HEK293 (cell line): ENCODE measurements around the gene BOK.
A peak's percentile ranks its signal among the peaks of the same experiment; 100 is the strongest.

Experiments used
- CTCF ChIA-PET: fragments of 350-600 bp; formaldehyde crosslinking; extraction: SDS; loops from one replicate; lab custom pipeline; 2021; ENCODE audit warnings: antibody characterized with exemption; lab: Yijun Ruan, JAX
- POLR2A ChIA-PET: fragments of 300-600 bp; formaldehyde crosslinking; extraction: SDS; loops from one replicate; lab custom pipeline; 2020; ENCODE audit warnings: antibody characterized with exemption, inconsistent platforms; lab: Yijun Ruan, JAX
- H3K27ac ChIP-seq: fragments of 200-500 bp; sonication (Bioruptor generic); 2 replicates; pipeline ENCODE4 v1.5.1; 2014; ENCODE audit warnings: low read depth, low read length, control low read depth, inconsistent platforms; ENCODE audit errors: extremely low read depth
- H3K36me3 ChIP-seq, 2 experiments: fragments of 200-500 bp in 1 of 2; sonication (Bioruptor generic) in 1 of 2; 1 replicate in 1 of 2; 2 replicates in 1 of 2; pipeline ENCODE4 v1.5.1; 2014 to 2017; ENCODE audit warnings: inconsistent platforms in 2 of 2, low read length in 2 of 2; ENCODE audit not compliant: control insufficient read depth in 2 of 2, insufficient read depth in 1 of 2
- H3K4me1 ChIP-seq: fragments of 200-500 bp; sonication (Bioruptor generic); 2 replicates; pipeline ENCODE4 v1.5.1; 2014; ENCODE audit warnings: mild to moderate bottlenecking, low read length, inconsistent platforms; ENCODE audit not compliant: control insufficient read depth, insufficient read depth
- H3K4me3 ChIP-seq: 2 replicates; pipeline ENCODE4 v1.5.1; 2011; ENCODE audit warnings: low read depth, mild to moderate bottlenecking, control low read depth, low read length, moderate library complexity
- H3K9me3 ChIP-seq: fragments of 200-500 bp; sonication (Bioruptor generic); 2 replicates; pipeline ENCODE4 v1.5.1; 2014; ENCODE audit warnings: low read depth, low read length, inconsistent platforms; ENCODE audit not compliant: control insufficient read depth, insufficient read depth
- GLIS1 ChIP-seq: fragments of 450-650 bp; formaldehyde crosslinking; IDR thresholded peaks from 2 replicates; pipeline ENCODE4 v1.5.1; 2016; ENCODE audit warnings: missing biosample characterization, missing genetic modification characterization
- KLF10 ChIP-seq: fragments of 450-650 bp; IDR thresholded peaks from 2 replicates; pipeline ENCODE4 v1.5.1; 2018; ENCODE audit warnings: missing biosample characterization, mild to moderate bottlenecking, missing genetic modification characterization
- MEIS1 ChIP-seq: sonication (generic); formaldehyde crosslinking; IDR thresholded peaks from 2 replicates; pipeline ENCODE4 v1.8.1; 2022; ENCODE audit warnings: missing genetic modification reagents, mild to moderate bottlenecking, borderline replicate concordance
- OSR2 ChIP-seq: fragments of 450-650 bp; formaldehyde crosslinking; IDR thresholded peaks from 2 replicates; pipeline ENCODE4 v1.5.1; 2016; ENCODE audit warnings: missing biosample characterization, missing genetic modification characterization
- RBAK ChIP-seq: fragments of 450-650 bp; formaldehyde crosslinking; IDR thresholded peaks from 2 replicates; pipeline ENCODE4 v1.5.1; 2016; ENCODE audit warnings: missing biosample characterization, missing genetic modification characterization
- ZBTB48 ChIP-seq: fragments of 450-650 bp; formaldehyde crosslinking; IDR thresholded peaks from 2 replicates; pipeline ENCODE4 v1.5.1; 2016; ENCODE audit warnings: missing biosample characterization, missing genetic modification characterization
- ZFP41 ChIP-seq: fragments of 450-650 bp; formaldehyde crosslinking; IDR thresholded peaks from 2 replicates; pipeline ENCODE4 v1.5.1; 2016; ENCODE audit warnings: missing biosample characterization, missing genetic modification characterization, borderline replicate concordance
- ZFP69B ChIP-seq: fragments of 450-650 bp; formaldehyde crosslinking; IDR thresholded peaks from 2 replicates; pipeline ENCODE4 v1.5.1; 2016; ENCODE audit warnings: missing biosample characterization, missing genetic modification characterization
- ZIC2 ChIP-seq: fragments of 450-650 bp; formaldehyde crosslinking; IDR thresholded peaks from 2 replicates; pipeline ENCODE4 v1.5.1; 2016; ENCODE audit warnings: missing biosample characterization, missing genetic modification characterization
- ZNF223 ChIP-seq: fragments of 450-650 bp; formaldehyde crosslinking; IDR thresholded peaks from 2 replicates; pipeline ENCODE4 v1.5.1; 2016; ENCODE audit warnings: missing biosample characterization, missing genetic modification characterization
- ZNF23 ChIP-seq: fragments of 450-650 bp; formaldehyde crosslinking; IDR thresholded peaks from 2 replicates; pipeline ENCODE4 v1.5.1; 2016; ENCODE audit warnings: missing biosample characterization, missing genetic modification characterization, borderline replicate concordance
- ZNF391 ChIP-seq: fragments of 450-650 bp; formaldehyde crosslinking; IDR thresholded peaks from 2 replicates; pipeline ENCODE4 v1.5.1; 2016; ENCODE audit warnings: low read depth, missing biosample characterization, missing genetic modification characterization, borderline replicate concordance
- ZNF423 ChIP-seq: fragments of 450-650 bp; formaldehyde crosslinking; IDR thresholded peaks from 2 replicates; pipeline ENCODE4 v1.5.1; 2016; ENCODE audit warnings: missing biosample characterization, missing genetic modification characterization
- ZNF473 ChIP-seq: fragments of 450-650 bp; formaldehyde crosslinking; IDR thresholded peaks from 2 replicates; pipeline ENCODE4 v1.5.1; 2017; ENCODE audit warnings: missing biosample characterization, missing genetic modification characterization
- ZNF48 ChIP-seq: fragments of 450-650 bp; formaldehyde crosslinking; IDR thresholded peaks from 2 replicates; pipeline ENCODE4 v1.5.1; 2016; ENCODE audit warnings: missing biosample characterization, missing genetic modification characterization
- ZNF600 ChIP-seq: fragments of 450-650 bp; formaldehyde crosslinking; IDR thresholded peaks from 2 replicates; pipeline ENCODE4 v1.5.1; 2016; ENCODE audit warnings: missing biosample characterization, missing genetic modification characterization
- TF ChIP-seq, protein P1 (sequence below): fragments of 450-650 bp; formaldehyde crosslinking; IDR thresholded peaks from 2 replicates; pipeline ENCODE4 v1.5.1; 2017; ENCODE audit warnings: missing biosample characterization, missing genetic modification characterization
- TF ChIP-seq, protein P2 (sequence below): fragments of 450-650 bp; formaldehyde crosslinking; IDR thresholded peaks from 2 replicates; pipeline ENCODE4 v1.5.1; 2016; ENCODE audit warnings: missing biosample characterization, missing genetic modification characterization
- TF ChIP-seq, protein P3 (sequence below): fragments of 450-650 bp; formaldehyde crosslinking; IDR thresholded peaks from 2 replicates; pipeline ENCODE4 v1.5.1; 2016; ENCODE audit warnings: missing biosample characterization, missing genetic modification characterization, low read depth

The BOK gene

DNA sequence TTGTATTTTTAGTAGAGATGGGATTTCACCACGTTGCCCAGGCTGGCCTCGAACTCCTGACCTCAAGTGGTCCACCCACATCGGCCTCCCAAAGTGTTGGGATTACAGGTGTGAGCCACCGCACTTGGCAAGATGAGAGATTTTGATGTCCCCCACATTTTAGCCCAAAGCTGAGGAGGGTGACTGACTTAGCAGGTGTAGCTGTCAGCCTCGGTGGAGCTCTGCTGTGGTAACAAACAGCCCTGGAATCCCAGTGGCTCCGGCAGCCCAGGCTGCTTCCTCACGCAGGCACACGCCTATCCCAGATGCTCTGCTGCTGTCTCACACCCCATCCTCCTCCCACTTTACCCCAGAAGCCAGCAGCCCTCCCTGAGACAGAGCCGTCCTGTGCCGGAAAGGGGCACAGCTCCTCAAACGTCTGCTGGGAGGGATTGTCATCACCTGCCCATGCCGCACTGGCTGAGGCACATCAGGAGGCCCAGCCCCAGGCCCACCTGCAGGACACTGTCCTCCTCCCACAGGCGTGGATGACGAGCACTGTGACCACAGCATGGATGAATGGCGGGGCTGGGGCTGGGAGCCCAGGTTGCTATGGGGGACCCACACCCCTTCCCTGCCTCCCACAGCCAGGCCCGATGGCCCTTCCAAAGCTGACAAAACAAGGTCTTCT, 10.6 kb upstream of the BOK start:
- ChIA-PET POLR2A (no interaction called here), CTCF (interaction anchor here (0.6 to 1.2 kb wide), 3 partner anchors 9 to 458 kb away, joined by 3 read pairs; no protein-coding TSS in a partner anchor)
- no peak overlapping the region for H3K4me3 ChIP-seq
- TF ChIP-seq ZFP41 (tag by site-specific recombination): no peak
- TF ChIP-seq, protein P1, sequence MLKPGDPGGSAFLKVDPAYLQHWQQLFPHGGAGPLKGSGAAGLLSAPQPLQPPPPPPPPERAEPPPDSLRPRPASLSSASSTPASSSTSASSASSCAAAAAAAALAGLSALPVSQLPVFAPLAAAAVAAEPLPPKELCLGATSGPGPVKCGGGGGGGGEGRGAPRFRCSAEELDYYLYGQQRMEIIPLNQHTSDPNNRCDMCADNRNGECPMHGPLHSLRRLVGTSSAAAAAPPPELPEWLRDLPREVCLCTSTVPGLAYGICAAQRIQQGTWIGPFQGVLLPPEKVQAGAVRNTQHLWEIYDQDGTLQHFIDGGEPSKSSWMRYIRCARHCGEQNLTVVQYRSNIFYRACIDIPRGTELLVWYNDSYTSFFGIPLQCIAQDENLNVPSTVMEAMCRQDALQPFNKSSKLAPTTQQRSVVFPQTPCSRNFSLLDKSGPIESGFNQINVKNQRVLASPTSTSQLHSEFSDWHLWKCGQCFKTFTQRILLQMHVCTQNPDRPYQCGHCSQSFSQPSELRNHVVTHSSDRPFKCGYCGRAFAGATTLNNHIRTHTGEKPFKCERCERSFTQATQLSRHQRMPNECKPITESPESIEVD: no peak
- TF ChIP-seq RBAK (tag by site-specific recombination): peak; percentile 93
- TF ChIP-seq, all 188 proteins: peak for 1
- H3K36me3 ChIP-seq: no peaks in the 10 kb centered on the region
- H3K27ac ChIP-seq: no peak overlapping the region
- peaks cover 9% of the 10 kb centered on the region for H3K4me1 ChIP-seq
- H3K9me3 ChIP-seq: no peaks in the 10 kb centered on the region

- no peak for TF ChIP-seq KLF10 (tag by site-specific recombination)
- no peak for TF ChIP-seq ZBTB48 (tag by site-specific recombination)
- no peak for TF ChIP-seq OSR2
- no peak for TF ChIP-seq GLIS1 (tag by site-specific recombination)
- TF ChIP-seq ZFP69B: no peak
- no peak for TF ChIP-seq ZNF23
- H3K4me1 ChIP-seq: peaks cover 9% of the 10 kb centered on the region
- no peaks in the 10 kb centered on the region for H3K9me3 ChIP-seq
- no peaks in the 10 kb centered on the region for H3K36me3 ChIP-seq
- ChIA-PET CTCF (interaction anchor here (0.7 kb wide), 1 partner anchor 19 kb away, joined by 3 read pairs; no protein-coding TSS in a partner anchor), POLR2A (no interaction called here)
- no peak overlapping the region for H3K27ac ChIP-seq
- H3K4me3 ChIP-seq: no peak overlapping the region
Observed at GRCh38 chr2:241548451-241548835, 10.1 kb upstream of the BOK start.

DNA sequence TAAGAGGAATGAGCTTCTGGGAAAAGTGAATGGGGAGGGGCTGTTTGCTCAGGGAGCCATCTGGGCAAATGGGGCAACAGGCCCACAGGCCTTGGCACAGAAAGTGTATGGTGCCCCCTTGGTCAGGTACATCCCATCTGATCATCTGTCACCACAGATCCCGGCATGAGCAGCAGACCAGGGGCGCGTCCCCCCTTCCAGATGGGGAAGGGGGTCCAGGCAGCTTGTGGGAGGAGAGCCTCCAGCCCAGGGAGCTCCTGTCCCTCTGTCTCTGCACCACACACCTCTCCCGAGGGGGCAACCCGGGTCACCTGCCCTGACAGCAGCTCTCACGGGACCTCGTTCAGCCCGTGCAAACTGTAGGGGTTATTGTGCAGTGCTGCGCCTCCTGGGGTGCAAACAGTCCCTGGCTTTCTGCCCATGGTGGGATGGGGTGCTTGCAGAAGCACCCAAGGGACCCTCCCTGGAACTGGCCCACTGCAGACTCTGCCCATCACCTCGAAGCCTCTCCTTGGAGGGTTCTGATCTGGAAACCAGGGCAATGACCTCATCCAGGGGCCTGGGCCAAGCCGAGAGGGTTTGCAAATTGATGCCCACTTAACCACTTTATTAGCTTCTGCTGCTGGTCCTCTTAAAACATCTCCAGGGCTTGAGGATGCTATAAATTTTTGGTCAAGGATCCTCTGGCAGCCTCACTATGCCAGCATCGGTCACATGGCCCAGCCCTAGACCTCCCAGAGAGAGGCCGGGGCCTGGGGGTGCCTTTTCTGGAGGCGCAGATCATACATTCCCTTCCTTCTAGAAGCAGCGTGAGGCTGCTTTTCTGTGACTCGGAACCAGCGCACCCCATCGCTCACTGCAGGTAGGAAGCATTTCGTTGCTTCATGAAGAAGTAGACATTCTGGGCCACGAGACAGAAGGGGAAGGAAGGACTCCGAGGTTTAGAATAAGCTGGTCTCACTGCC, 7.6 kb upstream of the BOK start:
- H3K4me1 ChIP-seq: peaks cover 9% of the 10 kb centered on the region; the same call in 1 of the 2 replicates
- H3K36me3 ChIP-seq: no peaks in the 10 kb centered on the region
- CTCF ChIA-PET: interaction anchor here (1.0 kb wide), 1 partner anchor 328 kb away, joined by 4 read pairs; no protein-coding TSS in a partner anchor
- 0 out of 2 replicates have a peak, but pooled peaks have one; percentile 15 for TF ChIP-seq ZNF600 (tag by site-specific recombination)
- TF ChIP-seq OSR2: 0 out of 2 replicates have a peak, but pooled peaks have one; percentile 64
- TF ChIP-seq ZNF223 (tag by site-specific recombination): peak; percentile 49; the same call in 1 of the 2 replicates
- TF ChIP-seq GLIS1 (tag by site-specific recombination): peak; percentile 94
- TF ChIP-seq ZNF423 (tag by site-specific recombination): peak; percentile 73
- TF ChIP-seq ZNF48: no peak
- TF ChIP-seq, protein P2, sequence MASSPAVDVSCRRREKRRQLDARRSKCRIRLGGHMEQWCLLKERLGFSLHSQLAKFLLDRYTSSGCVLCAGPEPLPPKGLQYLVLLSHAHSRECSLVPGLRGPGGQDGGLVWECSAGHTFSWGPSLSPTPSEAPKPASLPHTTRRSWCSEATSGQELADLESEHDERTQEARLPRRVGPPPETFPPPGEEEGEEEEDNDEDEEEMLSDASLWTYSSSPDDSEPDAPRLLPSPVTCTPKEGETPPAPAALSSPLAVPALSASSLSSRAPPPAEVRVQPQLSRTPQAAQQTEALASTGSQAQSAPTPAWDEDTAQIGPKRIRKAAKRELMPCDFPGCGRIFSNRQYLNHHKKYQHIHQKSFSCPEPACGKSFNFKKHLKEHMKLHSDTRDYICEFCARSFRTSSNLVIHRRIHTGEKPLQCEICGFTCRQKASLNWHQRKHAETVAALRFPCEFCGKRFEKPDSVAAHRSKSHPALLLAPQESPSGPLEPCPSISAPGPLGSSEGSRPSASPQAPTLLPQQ (tag by site-specific recombination): 0 out of 2 replicates have a peak, but pooled peaks have one; percentile 21
- TF ChIP-seq, protein P3, sequence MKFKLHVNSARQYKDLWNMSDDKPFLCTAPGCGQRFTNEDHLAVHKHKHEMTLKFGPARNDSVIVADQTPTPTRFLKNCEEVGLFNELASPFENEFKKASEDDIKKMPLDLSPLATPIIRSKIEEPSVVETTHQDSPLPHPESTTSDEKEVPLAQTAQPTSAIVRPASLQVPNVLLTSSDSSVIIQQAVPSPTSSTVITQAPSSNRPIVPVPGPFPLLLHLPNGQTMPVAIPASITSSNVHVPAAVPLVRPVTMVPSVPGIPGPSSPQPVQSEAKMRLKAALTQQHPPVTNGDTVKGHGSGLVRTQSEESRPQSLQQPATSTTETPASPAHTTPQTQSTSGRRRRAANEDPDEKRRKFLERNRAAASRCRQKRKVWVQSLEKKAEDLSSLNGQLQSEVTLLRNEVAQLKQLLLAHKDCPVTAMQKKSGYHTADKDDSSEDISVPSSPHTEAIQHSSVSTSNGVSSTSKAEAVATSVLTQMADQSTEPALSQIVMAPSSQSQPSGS (tag by site-specific recombination): peak; percentile 52; the same call in 1 of the 2 replicates
- no peak for TF ChIP-seq ZNF473 (tag by site-specific recombination)
- TF ChIP-seq ZNF391 (tag by site-specific recombination): no peak
- no peak for TF ChIP-seq MEIS1 (CRISPR knock-in tag)
- peak; percentile 31; the same call in 1 of the 2 replicates for TF ChIP-seq ZIC2 (tag by site-specific recombination)
- H3K27ac ChIP-seq: no peak overlapping the region
- no peaks in the 10 kb centered on the region for H3K9me3 ChIP-seq
- POLR2A ChIA-PET: interaction anchor here (0.5 kb wide), 1 partner anchor 147 kb away, joined by 3 read pairs; no protein-coding TSS in a partner anchor
- H3K4me3 ChIP-seq: no peak overlapping the region
